Raji (cell line): ENCODE results near the gene PALM.

Experiments
- POLR2A ChIP-seq: IDR thresholded peaks from 2 replicates; pipeline ENCODE4 v1.6.1; 2011; ENCODE audit warnings: low read depth, low read length, control low read depth; ENCODE audit not compliant: insufficient read depth

The PALM gene

GRCh38 chr19:720345-721160 lies 11.8 kb downstream of the PALM start:
- no peak for TF ChIP-seq POLR2A

GRCh38 chr19:722553-723101 lies 13.9 kb downstream of the PALM start:
- TF ChIP-seq POLR2A = no peak

- no peak for TF ChIP-seq POLR2A
Measured at GRCh38 chr19:723247-723646, 14.5 kb downstream of the PALM start.

GRCh38 chr19:723714-724113 lies 15.0 kb downstream of the PALM start:
- TF ChIP-seq POLR2A = no peak

GRCh38 chr19:725461-726089 lies 16.8 kb downstream of the PALM start:
- TF ChIP-seq POLR2A = no peak

- TF ChIP-seq POLR2A = no peak
Measured at GRCh38 chr19:726993-727956, 18.5 kb downstream of the PALM start.

GRCh38 chr19:728011-728410 lies 19.3 kb downstream of the PALM start:
- no peak for TF ChIP-seq POLR2A

- no peak for TF ChIP-seq POLR2A
Measured at GRCh38 chr19:729965-730668, 21.4 kb downstream of the PALM start.

- no peak for TF ChIP-seq POLR2A
Measured at GRCh38 chr19:731000-731399, 22.3 kb downstream of the PALM start.

GRCh38 chr19:732148-733069 lies 23.7 kb downstream of the PALM start:
- TF ChIP-seq POLR2A = no peak

GRCh38 chr19:734716-735115 lies 26.0 kb downstream of the PALM start:
- TF ChIP-seq POLR2A = no peak

GRCh38 chr19:736125-736524 lies 27.4 kb downstream of the PALM start:
- TF ChIP-seq POLR2A = no peak

GRCh38 chr19:737591-738093 lies 28.9 kb downstream of the PALM start:
- TF ChIP-seq POLR2A = no peak

GRCh38 chr19:738509-739128 lies 29.9 kb downstream of the PALM start:
- TF ChIP-seq POLR2A = no peak
